Left ventricle myocardium inferior (tissue), 1 donor: ENCODE measurements around the gene RNASE8. TPM values are rescaled to one million over a fixed set of nuclear protein-coding genes. Genes with fewer than 3 reads are reported as not detected.

Source experiments
- DNase-seq: peaks from one replicate; pipeline ENCODE4 v3.0.0-alpha.2; 2020
- H3K27ac ChIP-seq: fragments of 200-600 bp; replicated peaks from 2 replicates; pipeline ENCODE4 v1.8.0; 2021
- H3K27me3 ChIP-seq: fragments of 200-600 bp; 2 replicates; pipeline ENCODE4 v1.8.0; 2021; ENCODE audit warnings: low read depth
- H3K36me3 ChIP-seq: fragments of 200-600 bp; 2 replicates; pipeline ENCODE4 v1.8.0; 2021
- H3K4me1 ChIP-seq: fragments of 200-600 bp; 2 replicates; pipeline ENCODE4 v1.8.0; 2021
- H3K4me3 ChIP-seq: fragments of 200-600 bp; 2 replicates; pipeline ENCODE4 v1.8.0; 2021; ENCODE audit warnings: mild to moderate bottlenecking, moderate library complexity
- H3K9me3 ChIP-seq: fragments of 200-600 bp; replicated peaks from 2 replicates; pipeline ENCODE4 v1.8.0; 2021
- CTCF ChIP-seq: fragments of 200-600 bp; IDR thresholded peaks from 2 replicates; pipeline ENCODE4 v1.8.0; 2021; ENCODE audit warnings: antibody characterized with exemption, mild to moderate bottlenecking, borderline replicate concordance
- intact Hi-C: fragments of 100-400 bp; cut with micrococcal nuclease; formaldehyde crosslinking; loops from one replicate; pipeline ENCODE4 v1.11.0; 2022
- total RNA-seq: library from RNA; stranded (reverse); fragmentation: NEBNext Ultra II Directional; extraction: Animal tissue kit (Norgen Biotek cat#: 25700); gene quantifications from one replicate; pipeline ENCODE4 v1.2.1, GENCODE V29; 2021
- donor health status: DM: no; HTN: yes; CAD: no; lungs with severe emphysema.

The RNASE8 gene
- total RNA-seq, 1 donor from 2014 or later, result not detected

- peaks cover 8% of the 10 kb centered on the region for H3K4me1 ChIP-seq
- H3K36me3 ChIP-seq, result no peaks in the 10 kb centered on the region
- TF ChIP-seq CTCF, result no peak
- H3K4me3 ChIP-seq, result no peak overlapping the region
- DNase-seq, result no peak
- no peak overlapping the region for H3K27ac ChIP-seq
- intact Hi-C loops, result no loop called here
- no peaks in the 10 kb centered on the region for H3K9me3 ChIP-seq
- no peaks in the 10 kb centered on the region for H3K27me3 ChIP-seq
Observed at GRCh38 chr14:21055432-21056117, 2.0 kb upstream of the RNASE8 start.

GRCh38 chr14:21056520-21057163 lies 980 bp upstream of the RNASE8 start:
- Histone ChIP-seq H3K4me3 (no peak overlapping the region), H3K27me3 (no peaks in the 10 kb centered on the region), H3K36me3 (no peaks in the 10 kb centered on the region), H3K9me3 (no peaks in the 10 kb centered on the region), H3K27ac (no peak overlapping the region), H3K4me1 (peaks cover 8% of the 10 kb centered on the region)
- intact Hi-C loops, result no loop called here
- TF ChIP-seq CTCF, result no peak
- DNase-seq, result no peak

- Histone ChIP-seq H3K27me3 (no peaks in the 10 kb centered on the region), H3K4me1 (peaks cover 17% of the 10 kb centered on the region), H3K9me3 (no peaks in the 10 kb centered on the region), H3K27ac (no peak overlapping the region), H3K36me3 (no peaks in the 10 kb centered on the region), H3K4me3 (no peak overlapping the region)
- intact Hi-C loops, result no loop called here
- no peak for DNase-seq
- no peak for TF ChIP-seq CTCF
Observed at GRCh38 chr14:21058903-21059302, 1.3 kb downstream of the RNASE8 start.

- Histone ChIP-seq H3K4me3 (no peak overlapping the region), H3K9me3 (no peaks in the 10 kb centered on the region), H3K4me1 (peaks cover 17% of the 10 kb centered on the region), H3K36me3 (no peaks in the 10 kb centered on the region), H3K27ac (no peak overlapping the region), H3K27me3 (no peaks in the 10 kb centered on the region)
- no peak for DNase-seq
- intact Hi-C loops, result no loop called here
- TF ChIP-seq CTCF, result no peak
Observed at GRCh38 chr14:21059842-21060613, 2.4 kb downstream of the RNASE8 start.

GRCh38 chr14:21060614-21061346 lies 3.2 kb downstream of the RNASE8 start:
- Histone ChIP-seq H3K27ac (no peak overlapping the region), H3K4me1 (peaks cover 17% of the 10 kb centered on the region)

More at GRCh38 chr14:21060614-21061346, 3.2 kb downstream of the RNASE8 start:
- TF ChIP-seq CTCF, result no peak
- Histone ChIP-seq H3K27me3 (no peaks in the 10 kb centered on the region), H3K9me3 (no peaks in the 10 kb centered on the region), H3K4me3 (no peak overlapping the region), H3K36me3 (no peaks in the 10 kb centered on the region)
- intact Hi-C loops, result no loop called here
- DNase-seq, result no peak
